Measurements from ENCODE around the gene GRHL1. TPM values are rescaled to one million over a fixed set of nuclear protein-coding genes. Genes with fewer than 3 reads are reported as not detected.
A peak's percentile ranks its signal among the peaks of the same experiment; 100 is the strongest.

The GRHL1 gene
- total and polyA plus RNA-seq, 9 of the 15 experiments (the other 6 are each of a cell fraction or from before 2014, with no cell fraction given), result 1.7 to 6.1 (median 4.7) TPM

DNA sequence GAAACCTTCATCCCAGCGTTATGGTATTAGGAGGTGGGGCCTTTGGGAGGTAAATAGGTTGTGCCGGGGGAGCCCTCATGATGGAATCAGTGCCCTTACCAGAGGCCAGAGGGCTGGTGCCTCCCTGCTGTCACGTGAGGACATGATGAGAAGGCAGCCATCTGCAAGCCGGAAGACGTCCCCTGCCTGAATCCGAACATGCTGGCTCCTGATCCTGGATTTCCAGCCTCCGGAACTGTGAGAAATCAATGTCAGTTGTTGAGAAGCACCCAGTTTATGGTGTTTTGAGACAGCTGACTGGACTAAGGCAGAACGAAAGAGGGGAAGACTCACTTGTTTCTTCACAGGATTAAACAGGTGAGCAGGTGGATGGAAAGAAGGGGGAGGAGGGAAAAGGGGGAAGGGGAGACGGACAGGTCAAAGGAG, 78.8 kb downstream of the GRHL1 start (continued):
- TF ChIP-seq FOXM1 (IDR thresholded peaks at IDR 0.05; ENCODE audit: low read depth) (no peak), FOXM1 (CRISPR knock-in tag; IDR thresholded peaks at IDR 0.05; ENCODE audit: low read depth) (no peak), SPI1 (IDR thresholded peaks at IDR 0.05; ENCODE audit: borderline replicate concordance, low read depth, low read length) (no peak), MCM2 (IDR thresholded peaks at IDR 0.05; ENCODE audit: low read depth) (no peak), CHD4 (IDR thresholded peaks at IDR 0.05; ENCODE audit: insufficient read depth, insufficient replicate concordance, low read depth, low read length, poor library complexity, severe bottlenecking) (no peak), ZNF780A (CRISPR knock-in tag; IDR thresholded peaks at IDR 0.05) (no peak), MAZ (CRISPR knock-in tag; conservative IDR thresholded peaks at IDR 0.05 in 1 of 2, IDR thresholded peaks at IDR 0.05 in 1 of 2) (no peak), ZNF41 (CRISPR knock-in tag; conservative IDR thresholded peaks at IDR 0.05) (no peak), TCFL5 (CRISPR knock-in tag; conservative IDR thresholded peaks at IDR 0.05) (no peak), JUN (IDR thresholded peaks at IDR 0.05; ENCODE audit: borderline replicate concordance, low read depth, low read length) (0 out of 2 replicates have a peak, but pooled peaks have one; percentile 5), JUN (CRISPR knock-in tag; IDR thresholded peaks at IDR 0.05; ENCODE audit: borderline replicate concordance) (no peak), CREB1 (IDR thresholded peaks at IDR 0.05) (no peak), CREB1 (CRISPR knock-in tag; IDR thresholded peaks at IDR 0.05) (no peak), XRCC4 (IDR thresholded peaks at IDR 0.05; ENCODE audit: extremely low read depth, insufficient read depth, insufficient read length) (no peak), MEF2D (tag; conservative IDR thresholded peaks at IDR 0.05; ENCODE audit: low read depth) (peak; percentile 47; the same call in 1 of the 2 replicates), ZNF140 (CRISPR knock-in tag; IDR thresholded peaks at IDR 0.05) (no peak), PTTG1 (tag; IDR thresholded peaks at IDR 0.05; ENCODE audit: low read depth) (no peak), BCL6 (CRISPR knock-in tag; IDR thresholded peaks at IDR 0.05) (no peak), NFATC3 (IDR thresholded peaks at IDR 0.05) (no peak)
- TF ChIP-seq, protein P1, sequence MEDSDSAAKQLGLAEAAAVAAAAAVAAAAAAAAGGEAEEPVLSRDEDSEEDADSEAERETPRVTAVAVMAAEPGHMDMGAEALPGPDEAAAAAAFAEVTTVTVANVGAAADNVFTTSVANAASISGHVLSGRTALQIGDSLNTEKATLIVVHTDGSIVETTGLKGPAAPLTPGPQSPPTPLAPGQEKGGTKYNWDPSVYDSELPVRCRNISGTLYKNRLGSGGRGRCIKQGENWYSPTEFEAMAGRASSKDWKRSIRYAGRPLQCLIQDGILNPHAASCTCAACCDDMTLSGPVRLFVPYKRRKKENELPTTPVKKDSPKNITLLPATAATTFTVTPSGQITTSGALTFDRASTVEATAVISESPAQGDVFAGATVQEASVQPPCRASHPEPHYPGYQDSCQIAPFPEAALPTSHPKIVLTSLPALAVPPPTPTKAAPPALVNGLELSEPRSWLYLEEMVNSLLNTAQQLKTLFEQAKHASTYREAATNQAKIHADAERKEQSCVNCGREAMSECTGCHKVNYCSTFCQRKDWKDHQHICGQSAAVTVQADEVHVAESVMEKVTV (CRISPR knock-in tag; IDR thresholded peaks at IDR 0.05), result no peak
- TF ChIP-seq, protein P2, sequence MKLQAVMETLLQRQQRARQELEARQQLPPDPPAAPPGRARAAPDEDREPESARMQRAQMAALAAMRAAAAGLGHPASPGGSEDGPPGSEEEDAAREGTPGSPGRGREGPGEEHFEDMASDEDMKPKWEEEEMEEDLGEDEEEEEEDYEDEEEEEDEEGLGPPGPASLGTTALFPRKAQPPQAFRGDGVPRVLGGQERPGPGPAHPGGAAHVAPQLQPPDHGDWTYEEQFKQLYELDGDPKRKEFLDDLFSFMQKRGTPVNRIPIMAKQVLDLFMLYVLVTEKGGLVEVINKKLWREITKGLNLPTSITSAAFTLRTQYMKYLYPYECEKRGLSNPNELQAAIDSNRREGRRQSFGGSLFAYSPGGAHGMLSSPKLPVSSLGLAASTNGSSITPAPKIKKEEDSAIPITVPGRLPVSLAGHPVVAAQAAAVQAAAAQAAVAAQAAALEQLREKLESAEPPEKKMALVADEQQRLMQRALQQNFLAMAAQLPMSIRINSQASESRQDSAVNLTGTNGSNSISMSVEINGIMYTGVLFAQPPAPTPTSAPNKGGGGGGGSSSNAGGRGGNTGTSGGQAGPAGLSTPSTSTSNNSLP (IDR thresholded peaks at IDR 0.05; ENCODE audit: borderline replicate concordance, low read depth, low read length), result no peak

All from K562 (cell line).